ENCODE results near the gene FAM135A.

Gene FAM135A

GRCh38 chr6:70413114-70413991 is at the start of gene FAM135A:
Gene FAM135A (plus strand): TSS chr6:70413508. CDS start chr6:70428343, 14,835 bp downstream.
- peak; percentile 88 to 89 for DNase-seq (ENCODE audit: low read depth in 2 of 2)

GRCh38 chr6:70363741-70364493 is 49.4 kb upstream of the FAM135A start:
- DNase-seq (ENCODE audit: low read depth in 2 of 2): no peak

- DNase-seq (ENCODE audit: low read depth in 2 of 2): peak; percentile 8 to 26
These were observed 43.9 kb upstream of the FAM135A start for GRCh38 chr6:70369332-70369950.

- DNase-seq (ENCODE audit: low read depth in 2 of 2): no peak
These were observed 42.8 kb upstream of the FAM135A start for GRCh38 chr6:70370496-70370895.

- DNase-seq (ENCODE audit: low read depth in 2 of 2): no peak
These were observed 41.7 kb upstream of the FAM135A start for GRCh38 chr6:70371454-70372105.

GRCh38 chr6:70375166-70375565 is 38.1 kb upstream of the FAM135A start:
- DNase-seq (ENCODE audit: low read depth in 2 of 2): no peak

- no peak for DNase-seq (ENCODE audit: low read depth in 2 of 2)
These were observed 37.4 kb upstream of the FAM135A start for GRCh38 chr6:70375882-70376281.

- no peak for DNase-seq (ENCODE audit: low read depth in 2 of 2)
These were observed 36.7 kb upstream of the FAM135A start for GRCh38 chr6:70376628-70377027.

- no peak for DNase-seq (ENCODE audit: low read depth in 2 of 2)
These were observed 35.9 kb upstream of the FAM135A start for GRCh38 chr6:70377372-70377771.

- no peak for DNase-seq (ENCODE audit: low read depth in 2 of 2)
These were observed 33.8 kb upstream of the FAM135A start for GRCh38 chr6:70379473-70380013.

- no peak for DNase-seq (ENCODE audit: low read depth in 2 of 2)
These were observed 33.1 kb upstream of the FAM135A start for GRCh38 chr6:70380252-70380651.

GRCh38 chr6:70380771-70381416 is 32.4 kb upstream of the FAM135A start:
- no peak for DNase-seq (ENCODE audit: low read depth in 2 of 2)

GRCh38 chr6:70381417-70381782 is 31.9 kb upstream of the FAM135A start:
- DNase-seq (ENCODE audit: low read depth in 2 of 2): no peak

- DNase-seq (ENCODE audit: low read depth in 2 of 2): no peak
These were observed 27.4 kb upstream of the FAM135A start for GRCh38 chr6:70385901-70386300.

- DNase-seq (ENCODE audit: low read depth in 2 of 2): no peak
These were observed 24.5 kb upstream of the FAM135A start for GRCh38 chr6:70388814-70389213.

- DNase-seq (ENCODE audit: low read depth in 2 of 2): no peak
These were observed 24.0 kb upstream of the FAM135A start for GRCh38 chr6:70389261-70389660.

GRCh38 chr6:70390067-70390466 is 23.2 kb upstream of the FAM135A start:
- DNase-seq (ENCODE audit: low read depth in 2 of 2): no peak

- no peak for DNase-seq (ENCODE audit: low read depth in 2 of 2)
These were observed 21.8 kb upstream of the FAM135A start for GRCh38 chr6:70391492-70391891.

GRCh38 chr6:70394518-70395300 is 18.6 kb upstream of the FAM135A start:
- no peak for DNase-seq (ENCODE audit: low read depth in 2 of 2)

GRCh38 chr6:70395301-70395672 is 18.0 kb upstream of the FAM135A start:
- no peak for DNase-seq (ENCODE audit: low read depth in 2 of 2)
